ENCODE results near the gene CORO2A.

The CORO2A gene

DNA sequence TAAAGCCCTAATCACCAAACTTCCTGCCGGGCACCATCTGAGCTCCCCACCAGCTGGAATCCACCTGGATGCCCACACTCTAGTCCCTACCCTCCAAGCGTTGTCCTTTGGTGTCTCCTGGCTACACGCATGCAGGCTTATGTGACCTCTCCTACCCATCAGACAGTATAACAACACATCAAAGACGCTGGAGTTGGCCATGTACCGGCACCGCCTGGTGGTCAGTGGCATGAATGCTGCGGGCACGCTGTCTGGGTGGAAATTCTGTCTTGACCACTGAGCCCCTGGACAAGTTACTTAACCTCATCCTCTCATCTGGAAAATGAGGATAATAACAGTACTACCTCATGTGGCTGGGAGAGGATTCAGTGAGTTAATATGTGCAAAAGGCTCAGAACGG, 23.4 kb upstream of the CORO2A start:
- in situ Hi-C loops (cut with HindIII; ENCODE audit: low sequenced_read_pairs) = no loop called here
- TF ChIP-seq, protein P1, sequence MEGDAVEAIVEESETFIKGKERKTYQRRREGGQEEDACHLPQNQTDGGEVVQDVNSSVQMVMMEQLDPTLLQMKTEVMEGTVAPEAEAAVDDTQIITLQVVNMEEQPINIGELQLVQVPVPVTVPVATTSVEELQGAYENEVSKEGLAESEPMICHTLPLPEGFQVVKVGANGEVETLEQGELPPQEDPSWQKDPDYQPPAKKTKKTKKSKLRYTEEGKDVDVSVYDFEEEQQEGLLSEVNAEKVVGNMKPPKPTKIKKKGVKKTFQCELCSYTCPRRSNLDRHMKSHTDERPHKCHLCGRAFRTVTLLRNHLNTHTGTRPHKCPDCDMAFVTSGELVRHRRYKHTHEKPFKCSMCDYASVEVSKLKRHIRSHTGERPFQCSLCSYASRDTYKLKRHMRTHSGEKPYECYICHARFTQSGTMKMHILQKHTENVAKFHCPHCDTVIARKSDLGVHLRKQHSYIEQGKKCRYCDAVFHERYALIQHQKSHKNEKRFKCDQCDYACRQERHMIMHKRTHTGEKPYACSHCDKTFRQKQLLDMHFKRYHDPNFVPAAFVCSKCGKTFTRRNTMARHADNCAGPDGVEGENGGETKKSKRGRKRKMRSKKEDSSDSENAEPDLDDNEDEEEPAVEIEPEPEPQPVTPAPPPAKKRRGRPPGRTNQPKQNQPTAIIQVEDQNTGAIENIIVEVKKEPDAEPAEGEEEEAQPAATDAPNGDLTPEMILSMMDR (IDR thresholded peaks at IDR 0.05; ENCODE audit: low read depth, low read length) = peak; percentile 64
- no peak for DNase-seq (ENCODE audit: low read depth, low spot score)
- no peak overlapping the region for H3K4me3 ChIP-seq (ENCODE audit: low read depth, low read length)

DNA sequence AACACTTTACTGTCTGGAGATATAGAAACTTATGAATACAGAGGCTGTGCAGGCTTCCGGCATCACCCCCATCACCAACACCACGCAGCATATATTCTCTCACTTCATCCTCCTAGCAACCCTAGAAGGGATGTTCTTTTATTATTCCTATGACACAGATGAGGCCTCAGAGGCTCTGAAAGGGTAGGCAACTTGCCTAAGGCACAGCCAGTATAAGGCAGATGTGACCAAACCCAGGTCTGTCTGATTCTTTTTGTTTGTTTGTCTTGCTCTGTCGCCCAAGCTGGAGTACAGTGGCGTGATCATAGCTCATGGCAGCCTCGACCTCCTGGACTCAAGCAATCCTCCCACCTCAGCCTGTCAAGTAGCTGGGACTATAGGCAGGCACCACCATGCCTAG, 22.8 kb upstream of the CORO2A start:
- DNase-seq (ENCODE audit: low read depth, low spot score) = no peak
- no peak overlapping the region for H3K4me3 ChIP-seq (ENCODE audit: low read depth, low read length)
- TF ChIP-seq, protein P1 (IDR thresholded peaks at IDR 0.05; ENCODE audit: low read depth, low read length) = no peak
- in situ Hi-C loops (cut with HindIII; ENCODE audit: low sequenced_read_pairs) = no loop called here

DNA sequence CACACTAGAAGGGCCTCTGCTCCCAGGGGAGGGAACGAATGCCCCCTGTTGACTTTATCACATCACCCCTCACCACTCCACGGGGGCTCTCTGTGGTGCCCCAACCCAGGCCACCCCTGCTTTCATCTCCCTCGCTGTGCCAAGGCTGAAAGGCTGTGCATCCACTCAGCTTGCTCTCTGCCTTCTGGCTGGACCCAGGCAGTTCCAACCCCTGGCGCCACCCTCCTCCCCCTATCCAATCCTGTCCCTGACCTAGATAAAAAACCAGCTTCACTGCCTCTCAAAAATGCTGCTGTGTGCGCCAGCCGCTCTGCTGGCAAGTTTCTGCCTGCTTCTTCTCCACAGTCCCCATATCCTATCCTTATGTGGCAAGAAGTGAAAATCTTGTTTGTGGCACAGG, 22.4 kb upstream of the CORO2A start:
- no peak overlapping the region for H3K4me3 ChIP-seq (ENCODE audit: low read depth, low read length)
- no peak for DNase-seq (ENCODE audit: low read depth, low spot score)
- TF ChIP-seq, protein P1 (IDR thresholded peaks at IDR 0.05; ENCODE audit: low read depth, low read length) = no peak
- in situ Hi-C loops (cut with HindIII; ENCODE audit: low sequenced_read_pairs) = no loop called here

DNA sequence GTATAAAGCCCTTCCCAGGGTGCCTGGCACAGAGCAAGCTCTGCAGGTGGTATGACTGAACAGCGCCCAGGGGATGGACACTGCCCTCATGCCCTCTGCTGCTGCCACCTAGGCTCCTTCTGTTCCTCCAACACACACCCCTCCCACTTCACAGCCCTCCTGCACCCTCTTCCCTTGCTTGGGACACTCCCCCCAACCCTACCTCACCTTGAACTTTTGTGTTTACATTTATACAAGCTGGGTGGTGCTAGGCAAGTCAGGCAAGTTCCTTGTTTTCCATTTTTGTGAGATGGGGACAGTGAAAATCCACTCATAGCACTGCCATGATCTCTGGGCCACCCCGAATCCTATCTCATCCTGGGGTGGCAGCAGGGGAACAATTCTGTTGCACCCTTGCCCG, 18.8 kb upstream of the CORO2A start:
- no peak overlapping the region for H3K4me3 ChIP-seq (ENCODE audit: low read depth, low read length)
- in situ Hi-C loops (cut with HindIII; ENCODE audit: low sequenced_read_pairs) = no loop called here
- no peak for DNase-seq (ENCODE audit: low read depth, low spot score)
- TF ChIP-seq, protein P1 (IDR thresholded peaks at IDR 0.05; ENCODE audit: low read depth, low read length) = no peak

DNA sequence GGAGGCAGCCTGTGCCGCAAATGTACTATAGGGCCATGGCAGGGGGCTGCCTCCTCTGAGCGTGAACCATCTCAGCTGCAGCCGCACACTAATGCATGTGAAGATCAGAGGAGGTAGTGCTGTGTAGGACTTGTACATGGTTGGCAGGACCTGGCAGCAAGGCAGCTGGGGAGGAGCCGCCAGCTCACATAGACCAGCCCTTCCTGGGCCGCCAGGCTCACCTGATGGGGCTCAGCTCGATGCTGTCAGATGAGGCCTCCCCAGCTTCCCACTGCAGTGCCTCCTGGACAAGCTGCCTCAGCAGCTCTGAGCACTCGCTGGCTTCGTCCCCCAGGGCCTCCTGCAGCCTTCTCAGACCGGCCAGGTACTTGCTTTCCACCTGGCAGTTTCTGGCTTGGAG, 18.0 kb upstream of the CORO2A start:
- no peak for DNase-seq (ENCODE audit: low read depth, low spot score)
- TF ChIP-seq, protein P1 (IDR thresholded peaks at IDR 0.05; ENCODE audit: low read depth, low read length) = no peak
- no peak overlapping the region for H3K4me3 ChIP-seq (ENCODE audit: low read depth, low read length)
- in situ Hi-C loops (cut with HindIII; ENCODE audit: low sequenced_read_pairs) = no loop called here

DNA sequence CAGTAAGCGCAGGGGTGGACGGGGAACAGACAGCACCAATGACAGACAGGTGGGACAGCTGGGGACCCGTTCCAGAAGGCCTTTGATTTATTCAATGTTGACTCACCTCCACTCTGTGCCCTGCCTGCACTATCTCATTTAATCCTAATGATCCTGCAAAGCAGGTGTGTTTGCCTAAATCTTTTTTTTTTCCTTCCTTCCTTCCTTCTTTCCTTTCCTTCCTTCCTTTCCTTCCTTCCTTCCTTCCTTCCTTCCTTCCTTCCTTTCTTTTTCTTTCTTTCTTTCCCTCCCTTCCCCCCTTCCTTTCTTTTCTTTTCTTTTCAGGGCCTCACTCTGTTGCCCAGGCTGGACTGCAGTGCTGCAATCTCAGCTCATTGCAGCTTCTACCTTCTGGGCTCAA, 17.1 kb upstream of the CORO2A start:
- in situ Hi-C loops (cut with HindIII; ENCODE audit: low sequenced_read_pairs) = no loop called here
- H3K4me3 ChIP-seq (ENCODE audit: low read depth, low read length) = no peak overlapping the region
- no peak for DNase-seq (ENCODE audit: low read depth, low spot score)
- TF ChIP-seq, protein P1 (IDR thresholded peaks at IDR 0.05; ENCODE audit: low read depth, low read length) = no peak

DNA sequence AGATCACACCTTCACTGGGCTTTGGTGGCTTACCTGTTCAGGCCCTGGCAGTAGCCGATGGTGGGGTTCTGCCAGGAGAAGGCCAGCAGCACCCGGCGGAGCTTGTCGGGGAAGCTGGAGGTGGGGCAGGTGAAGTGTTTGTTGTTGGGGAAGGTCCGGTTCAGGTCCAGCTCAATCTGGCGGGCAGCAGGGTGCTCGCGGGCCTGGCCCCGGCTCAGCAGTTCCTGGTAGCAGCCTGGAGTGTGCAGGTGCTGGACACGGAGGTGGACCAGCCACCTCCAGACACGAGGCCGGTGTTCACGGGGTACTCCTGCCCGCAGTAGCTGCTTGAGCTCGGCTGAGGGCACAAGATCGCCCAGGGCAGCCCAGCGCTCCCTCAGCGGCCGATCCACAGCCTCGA, 16.2 kb upstream of the CORO2A start:
- H3K4me3 ChIP-seq (ENCODE audit: low read depth, low read length) = no peak overlapping the region
- TF ChIP-seq, protein P1 (IDR thresholded peaks at IDR 0.05; ENCODE audit: low read depth, low read length) = no peak
- in situ Hi-C loops (cut with HindIII; ENCODE audit: low sequenced_read_pairs) = no loop called here
- no peak for DNase-seq (ENCODE audit: low read depth, low spot score)

Data from astrocyte of the spinal cord (primary cell).